AG08395 (cell line): ENCODE results near the gene PPP3CA.

Source experiments
- DNase-seq: peaks from one replicate; pipeline ENCODE4 v3.0.0; 2012; ENCODE audit warnings: mixed read lengths, low spot score

The PPP3CA gene

GRCh38 chr4:101175896-101176676 is 171.2 kb downstream of the PPP3CA start:
- no peak for DNase-seq

DNA sequence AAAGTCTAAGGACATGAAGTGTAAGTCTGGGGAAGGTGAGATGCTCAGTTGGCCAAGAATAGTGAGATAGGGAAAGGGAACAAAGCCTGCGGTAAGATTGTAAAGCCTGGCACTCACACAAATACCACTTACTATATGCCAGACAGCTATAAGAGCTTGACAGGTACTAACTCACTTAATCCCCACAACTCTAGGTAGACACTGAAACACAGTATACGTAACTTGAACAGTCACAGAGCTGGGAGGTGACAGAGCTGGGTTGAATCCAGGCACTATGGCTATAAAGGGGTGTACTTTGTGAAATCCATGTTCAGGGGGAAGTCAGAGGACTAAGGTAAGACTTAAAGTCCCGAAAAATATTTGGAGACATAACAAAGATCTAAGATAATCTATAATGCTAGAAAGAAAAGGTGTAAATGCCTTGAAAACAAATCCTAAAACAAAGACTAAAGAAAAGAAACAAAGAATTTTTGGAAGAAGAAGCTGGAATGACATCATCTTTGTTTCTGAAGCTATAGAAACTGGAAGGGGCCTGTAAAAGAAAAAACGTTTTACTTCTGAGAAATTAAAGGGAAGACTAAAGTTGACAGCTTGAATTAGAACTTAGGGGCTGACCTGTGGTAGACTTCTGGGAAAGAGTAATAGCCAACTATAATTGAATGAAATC is 172.5 kb downstream of the PPP3CA start:
- DNase-seq = no peak

GRCh38 chr4:101172369-101172768 is 175.0 kb downstream of the PPP3CA start:
- DNase-seq = no peak

- DNase-seq = no peak
Observed at GRCh38 chr4:101171747-101172146, 175.6 kb downstream of the PPP3CA start.

- peak; percentile 36 for DNase-seq
Observed at GRCh38 chr4:101169044-101170014, 178.0 kb downstream of the PPP3CA start.

DNA sequence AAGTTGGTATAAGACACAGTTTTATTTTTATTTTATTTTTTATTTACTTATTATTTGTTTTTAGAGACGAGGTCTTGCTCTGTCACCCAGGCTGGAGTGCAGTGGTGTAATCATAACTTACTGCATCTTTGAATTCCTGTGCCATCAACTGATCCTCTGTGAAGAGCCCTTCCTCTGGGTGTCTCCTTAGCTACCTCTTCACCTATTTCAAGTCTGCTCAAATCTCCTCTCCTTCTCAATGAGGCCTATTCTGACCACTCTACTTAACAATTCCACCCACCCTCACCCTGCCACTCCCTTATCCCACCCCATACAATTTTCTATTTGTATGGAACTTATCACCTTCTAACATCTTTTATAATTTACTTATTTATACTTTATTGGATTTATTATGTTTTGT is 183.4 kb downstream of the PPP3CA start:
- DNase-seq = no peak

DNA sequence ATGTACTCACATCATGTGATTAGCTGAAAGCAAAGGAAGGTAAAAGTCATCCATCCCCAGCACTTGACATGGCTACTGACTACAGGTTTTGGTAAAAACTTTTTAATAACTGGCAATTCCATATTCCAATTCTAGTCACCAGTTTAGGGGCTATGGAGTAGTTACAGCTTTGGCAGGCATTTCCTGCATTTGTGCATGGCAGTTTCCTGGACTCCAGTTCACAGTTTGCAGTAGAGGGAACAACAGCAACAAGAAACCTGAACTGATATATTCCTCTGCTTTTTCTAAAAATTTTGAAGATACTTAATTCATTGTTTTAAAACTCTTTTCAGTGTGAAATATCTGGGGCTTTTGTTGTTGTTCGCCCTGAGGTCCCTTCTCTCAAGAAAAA is 184.3 kb downstream of the PPP3CA start:
- DNase-seq = no peak

DNA sequence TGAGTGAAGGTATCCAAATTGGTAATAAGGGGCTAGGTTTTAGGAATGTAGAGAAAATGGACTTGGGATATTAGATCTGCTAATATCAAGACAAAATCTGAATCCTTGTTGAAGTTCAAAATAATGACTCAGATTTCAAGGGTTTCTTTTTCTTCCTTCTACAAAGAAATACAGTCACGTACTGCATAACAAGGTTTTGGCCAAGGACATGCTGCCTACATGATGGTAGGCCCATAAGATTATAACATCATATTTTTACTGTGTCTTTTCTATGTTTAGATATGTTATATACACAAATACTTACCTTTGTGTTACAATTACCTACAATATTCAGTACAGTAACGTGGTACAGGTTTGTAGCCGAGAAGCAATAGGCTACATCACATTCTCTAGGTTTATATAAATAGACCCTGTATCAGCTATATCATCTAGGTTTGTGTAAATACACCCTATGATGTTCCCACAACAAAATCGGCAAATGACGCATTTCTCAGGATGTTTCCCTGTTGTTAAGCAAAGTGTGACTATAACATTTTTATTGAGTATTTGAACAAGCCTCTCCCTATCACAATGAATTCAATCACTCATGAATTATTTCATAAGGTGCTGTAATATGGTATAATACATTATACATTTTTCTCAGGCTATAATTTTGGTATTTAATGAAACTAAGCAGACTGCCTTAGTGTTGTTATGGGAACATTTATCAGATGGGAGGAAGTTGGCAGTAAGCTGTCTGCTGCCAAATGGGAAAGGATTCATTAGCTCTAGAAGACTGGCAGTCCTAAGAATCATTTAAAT is 186.3 kb downstream of the PPP3CA start:
- no peak for DNase-seq

- no peak for DNase-seq
Observed at GRCh38 chr4:101158507-101158906, 188.8 kb downstream of the PPP3CA start.

DNA sequence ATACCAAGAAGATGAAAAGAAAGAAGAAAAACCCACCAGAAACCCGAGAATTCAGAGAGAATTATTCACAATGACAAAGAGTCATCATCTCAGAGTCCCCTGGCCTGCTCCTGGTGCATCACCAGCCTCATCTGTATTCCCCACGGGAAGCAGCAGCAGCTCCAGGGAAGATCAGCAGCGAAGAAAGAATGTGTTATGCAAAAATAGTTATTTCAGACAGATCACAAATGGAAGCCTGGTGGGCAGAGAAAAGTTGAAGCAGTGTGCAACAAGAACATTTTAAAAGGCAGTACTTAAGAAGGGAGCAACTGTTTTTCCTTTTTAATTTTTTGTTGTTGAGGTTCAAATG is 189.2 kb downstream of the PPP3CA start:
- DNase-seq = peak; percentile 58

DNA sequence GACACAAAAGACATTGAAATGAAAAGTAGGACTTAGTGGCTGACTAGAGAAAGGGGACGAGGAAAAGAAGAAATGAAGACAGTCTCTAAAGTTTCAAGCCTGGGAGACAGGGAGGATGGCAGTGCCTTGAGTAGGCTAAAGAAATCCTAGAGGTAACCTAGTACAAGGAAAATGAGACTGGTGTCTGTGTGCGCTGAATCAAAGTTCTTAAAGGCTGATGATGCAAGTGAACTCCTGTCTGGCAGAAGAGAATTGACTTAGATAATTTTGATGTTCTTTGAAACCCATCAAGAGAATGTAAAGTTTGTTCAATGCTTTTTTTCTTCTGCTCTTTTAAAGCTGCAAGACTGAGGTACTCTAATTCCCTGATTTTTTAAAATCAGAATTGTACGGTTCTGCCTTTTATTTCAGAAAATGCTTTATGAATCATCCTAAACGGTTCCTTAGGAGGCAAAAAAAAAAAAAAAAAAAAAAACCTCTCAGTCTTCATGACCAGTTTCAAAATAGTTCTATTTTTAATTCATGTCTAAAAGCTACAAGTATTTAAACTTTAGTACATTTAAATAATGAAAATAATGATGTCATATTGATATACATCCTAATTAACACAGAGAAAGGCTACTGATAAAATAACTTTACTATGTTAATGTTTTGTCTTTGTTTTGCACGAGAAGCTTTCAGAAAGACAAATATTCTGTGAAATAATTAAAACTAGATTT is 189.8 kb downstream of the PPP3CA start:
- peak; percentile 18 for DNase-seq

DNA sequence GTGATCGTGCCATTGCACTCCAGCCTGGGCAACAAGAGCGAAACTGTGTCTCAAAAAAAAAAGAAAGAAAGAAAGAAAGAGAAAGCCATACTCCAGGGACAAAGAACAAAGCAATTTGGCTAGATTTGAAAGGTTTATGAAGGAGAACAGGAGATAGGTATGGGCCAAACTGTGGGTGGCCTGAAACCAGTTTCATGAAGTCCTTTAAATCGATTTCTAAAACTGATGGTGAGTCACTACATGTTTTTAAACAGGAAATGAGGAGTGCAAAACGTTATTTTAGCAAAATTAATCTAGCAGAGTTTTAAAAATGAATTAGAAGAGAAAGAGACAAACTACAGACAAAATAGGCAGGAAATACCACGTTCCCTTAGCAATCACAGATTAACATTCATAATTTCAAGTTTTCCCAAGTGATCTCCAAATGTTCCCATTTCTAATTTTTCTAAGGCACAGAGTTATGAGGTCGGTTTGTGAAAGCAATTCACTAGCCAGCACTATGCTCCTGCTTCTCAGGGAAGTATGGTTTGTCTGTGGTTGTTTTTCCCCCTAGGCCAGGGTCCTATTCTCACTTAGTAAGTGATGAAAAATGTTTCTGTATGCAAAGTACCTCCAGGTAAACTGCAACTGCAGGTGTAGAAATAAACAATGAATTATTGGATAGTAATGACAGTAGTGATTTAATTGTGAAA is 190.6 kb downstream of the PPP3CA start:
- no peak for DNase-seq

- DNase-seq = no peak
Observed at GRCh38 chr4:101155945-101156344, 191.4 kb downstream of the PPP3CA start.

GRCh38 chr4:101155368-101155767 is 192.0 kb downstream of the PPP3CA start:
- peak; percentile 66 for DNase-seq

GRCh38 chr4:101153653-101154052 is 193.7 kb downstream of the PPP3CA start:
- DNase-seq = no peak

GRCh38 chr4:101152521-101152920 is 194.8 kb downstream of the PPP3CA start:
- DNase-seq = no peak

DNA sequence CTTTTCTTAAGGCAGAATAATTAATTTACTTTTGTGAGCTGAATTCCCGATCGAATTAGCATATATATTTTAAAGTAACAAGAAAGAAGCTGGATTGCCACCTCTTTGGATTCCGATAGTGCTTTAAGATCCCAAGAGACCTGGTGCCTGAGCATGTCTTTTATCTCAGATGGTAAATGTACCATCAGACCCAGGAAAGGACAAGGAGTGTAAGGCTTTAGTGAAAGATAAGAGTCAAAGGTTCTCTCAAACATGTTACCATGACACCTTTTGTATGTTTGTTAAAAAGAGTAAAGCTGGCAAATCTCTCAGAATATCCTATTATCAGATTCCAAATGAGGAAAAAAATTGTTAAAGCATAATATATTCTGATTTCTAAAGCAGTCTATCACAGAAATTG is 198.8 kb downstream of the PPP3CA start:
- no peak for DNase-seq

DNA sequence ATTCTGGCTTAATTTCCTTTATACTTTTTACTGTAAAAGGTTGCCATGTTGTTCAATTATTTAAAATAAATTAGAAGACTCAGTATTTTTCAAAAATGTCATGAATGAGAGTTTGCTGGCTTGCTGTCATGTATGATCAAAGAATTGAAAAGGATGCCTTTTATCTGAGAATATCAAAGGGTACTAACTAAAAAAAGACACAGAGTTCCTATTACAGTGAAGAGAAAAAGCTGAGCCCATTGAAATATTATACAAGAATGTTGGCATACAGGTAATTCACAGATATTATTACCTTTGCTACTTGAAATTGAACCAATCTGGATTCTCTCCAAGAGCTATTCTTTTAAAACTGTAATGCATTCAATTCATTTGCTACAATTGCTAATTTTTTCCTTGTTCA is 200.0 kb downstream of the PPP3CA start:
- no peak for DNase-seq

- DNase-seq = no peak
Observed at GRCh38 chr4:101145021-101145420, 202.3 kb downstream of the PPP3CA start.

DNA sequence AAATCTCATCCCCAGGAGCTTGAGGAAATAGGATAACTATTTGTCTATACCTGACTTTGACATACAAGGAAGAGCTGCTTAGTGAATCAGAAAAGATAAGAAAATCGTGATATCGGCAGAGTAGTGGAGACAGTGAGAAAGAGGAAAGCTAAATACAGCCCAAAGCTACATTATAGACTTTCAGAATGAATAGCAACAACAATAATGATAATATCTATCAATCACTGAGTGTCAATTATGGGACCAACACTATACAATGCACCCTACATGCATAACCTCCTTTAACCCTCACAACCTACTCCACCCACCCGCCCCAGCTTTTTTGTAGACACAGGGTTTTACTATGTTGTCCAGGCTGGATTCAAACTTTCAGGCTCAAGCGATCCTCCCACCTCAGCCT is 205.1 kb downstream of the PPP3CA start:
- DNase-seq = no peak

DNA sequence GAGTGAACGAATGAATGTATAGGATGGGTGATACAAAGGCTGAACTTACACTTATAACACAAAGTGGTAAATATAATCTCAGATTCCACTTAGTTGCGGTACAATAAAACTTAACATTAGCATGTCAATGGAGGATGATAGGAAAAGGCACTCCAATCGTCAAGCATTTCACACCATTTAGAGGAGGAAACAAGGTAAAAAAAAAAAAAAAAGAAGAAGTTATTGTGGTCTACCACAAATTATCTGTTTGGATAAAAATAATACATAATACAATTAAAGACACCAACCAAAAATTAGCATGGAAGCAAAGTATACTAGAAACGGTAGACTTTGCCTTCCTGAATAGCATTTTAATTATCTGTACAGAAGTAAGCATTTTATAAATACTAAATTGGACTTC is 205.5 kb downstream of the PPP3CA start:
- DNase-seq = no peak
